Measurements from ENCODE around the gene PLEKHM2.

- TF ChIP-seq CTCF (conservative IDR thresholded peaks at IDR 0.05 in 1 of 2, IDR thresholded peaks at IDR 0.05 in 1 of 2; ENCODE audit: extremely low read depth in 1 of 2, insufficient read depth in 1 of 2, low read depth in 1 of 2, low read length in 2 of 2) (no peak), EZH2 (IDR thresholded peaks at IDR 0.05; ENCODE audit: borderline replicate concordance, low read length) (no peak)
These were observed 8.1 kb upstream of the PLEKHM2 start for GRCh38 chr1:15676010-15676409.

Data from mammary epithelial cell (primary cell).